Measurements from ENCODE around the gene SPON2.
A peak's percentile ranks its signal among the peaks of the same experiment; 100 is the strongest.

The SPON2 gene

DNA sequence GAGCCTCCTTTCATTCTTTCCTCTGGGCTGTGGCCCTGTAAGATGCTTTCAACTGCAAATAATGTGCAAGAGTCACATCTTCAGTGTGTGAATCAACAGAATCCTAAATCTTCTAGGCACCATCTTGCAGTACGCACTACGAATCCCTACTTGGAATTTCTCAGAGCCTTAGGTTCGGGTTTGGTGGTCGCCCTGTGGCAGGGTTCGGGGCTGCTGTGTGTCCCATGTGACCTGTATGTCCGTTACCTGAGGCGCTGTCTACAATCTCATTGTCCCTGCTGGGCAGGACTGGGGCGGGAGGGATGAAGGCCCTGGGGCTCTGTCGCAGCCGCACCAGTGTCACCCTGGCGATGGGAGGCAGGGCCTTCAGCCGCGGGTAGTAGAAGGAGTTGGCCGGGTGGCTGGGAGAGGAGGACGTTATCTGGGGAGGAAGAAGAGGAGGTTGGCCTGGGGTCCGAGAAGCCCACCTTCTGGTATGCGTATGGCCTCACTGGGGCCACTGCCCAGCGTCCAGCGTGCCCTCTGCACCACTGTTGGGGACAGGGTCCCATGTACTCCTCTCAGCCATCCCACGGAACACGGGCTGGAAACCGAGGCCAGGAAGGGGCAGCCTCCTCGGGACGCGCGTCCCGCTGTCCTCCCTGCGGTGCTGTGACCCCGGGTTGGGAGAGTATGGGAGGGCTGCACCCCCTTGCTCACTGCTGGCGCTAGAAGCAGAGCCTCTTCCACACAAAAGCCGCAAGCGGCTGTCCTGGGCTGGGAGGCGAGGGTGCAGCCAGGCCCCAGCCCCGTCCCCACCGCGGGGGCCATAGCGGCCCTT is 2.0 kb downstream of the SPON2 start:
- DNase-seq: no peak

DNA sequence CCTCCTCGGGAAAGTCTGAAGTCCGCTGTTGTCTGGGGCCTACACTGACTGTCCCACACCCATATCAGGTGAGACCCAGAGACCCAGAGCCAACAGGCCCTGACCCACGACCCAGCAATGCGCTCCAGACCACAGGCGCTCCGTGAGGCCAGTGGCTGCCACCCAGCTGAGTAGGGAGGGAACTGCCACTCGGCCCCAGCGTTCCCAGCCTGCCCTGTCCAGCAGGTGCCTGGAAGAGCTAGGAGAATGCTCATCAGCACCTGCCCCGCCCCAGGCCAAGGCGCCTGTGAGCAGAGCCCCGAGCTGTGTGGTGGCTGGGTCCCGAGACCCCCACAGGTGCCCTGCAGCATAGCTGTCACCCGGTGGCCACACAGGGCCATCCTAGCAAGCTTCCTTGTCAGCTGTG is 2.7 kb downstream of the SPON2 start:
- DNase-seq: no peak

- DNase-seq: no peak
These were observed 3.2 kb downstream of the SPON2 start for GRCh38 chr4:1169171-1169671.

DNA sequence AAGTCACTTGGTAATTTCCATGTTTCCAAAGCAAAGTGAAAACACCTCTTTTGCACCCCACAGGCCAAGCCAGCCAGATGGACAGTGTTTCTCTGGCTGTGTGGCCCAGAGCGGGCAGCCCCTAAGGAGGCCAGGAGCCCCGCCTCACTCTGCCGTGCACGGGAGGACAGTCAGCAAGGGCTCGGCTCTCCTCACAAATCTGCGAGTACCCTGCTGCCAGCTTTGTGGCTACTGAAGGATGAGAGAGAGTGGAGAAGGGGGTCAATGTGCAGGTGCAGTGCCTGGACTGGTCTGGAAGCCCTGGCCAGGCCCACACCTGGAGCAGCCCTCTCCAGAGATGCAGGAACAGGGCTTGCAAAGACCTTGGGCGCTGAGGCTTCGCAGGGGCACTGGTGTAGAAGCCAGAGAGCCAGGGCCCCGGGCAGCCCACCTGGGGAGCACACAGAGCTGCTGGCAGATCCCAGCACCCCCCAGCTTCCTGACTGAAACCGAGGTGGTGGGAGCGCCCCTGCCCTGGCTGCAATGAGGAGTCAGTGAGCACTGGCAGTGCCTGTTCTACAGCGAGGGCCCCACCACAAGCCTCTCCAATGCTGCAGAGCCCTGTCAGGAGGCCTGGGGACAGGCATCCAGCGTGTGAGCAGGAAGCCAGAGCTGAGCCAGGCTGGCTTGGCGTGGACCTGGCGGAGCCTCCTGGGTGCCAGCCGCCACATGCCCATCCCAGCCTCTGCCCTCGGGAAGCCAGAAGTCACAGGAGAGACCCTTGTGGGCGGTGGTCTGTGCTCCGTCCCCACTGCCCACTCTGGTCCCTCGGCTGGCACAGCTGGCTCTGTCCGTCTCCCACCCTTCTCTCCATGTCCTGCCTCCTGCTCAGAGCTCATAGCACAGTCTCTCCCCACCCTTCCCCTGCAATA is 3.9 kb downstream of the SPON2 start:
- no peak for DNase-seq

DNA sequence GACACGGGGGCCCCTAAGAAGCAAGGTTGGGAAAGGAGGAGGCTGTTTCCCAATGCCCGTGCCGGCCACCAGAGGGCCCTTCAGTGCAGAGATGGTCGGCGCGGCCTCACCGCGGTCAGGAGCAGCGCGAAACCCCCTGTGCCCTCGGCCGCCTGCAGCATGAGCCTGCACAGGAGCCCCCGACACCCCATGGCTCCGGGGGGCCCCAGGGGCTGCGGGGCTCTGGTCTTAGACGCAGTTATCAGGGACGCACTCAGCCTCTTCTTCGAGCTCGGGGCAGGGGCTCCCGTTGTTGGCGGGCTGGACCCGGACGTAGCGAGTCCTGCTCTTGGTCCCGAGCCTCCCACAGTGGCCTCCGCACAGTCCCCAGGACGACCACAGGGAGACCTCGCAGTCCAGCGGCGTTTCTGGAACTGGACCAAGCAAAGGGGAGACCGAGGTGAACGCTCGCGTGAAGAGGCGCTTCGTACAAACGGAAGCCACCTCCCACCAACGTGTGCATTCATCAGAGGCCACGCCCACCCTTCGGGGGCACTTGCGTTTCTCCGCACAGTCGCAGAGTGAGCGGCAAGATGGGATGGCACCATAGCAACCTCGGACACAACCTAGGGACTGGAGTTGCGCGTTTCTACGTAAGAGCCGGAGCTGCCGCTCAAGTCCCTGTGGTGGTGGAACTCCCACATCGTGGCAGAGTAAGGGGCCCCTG is 5.0 kb downstream of the SPON2 start:
- peak; percentile 92 for DNase-seq

DNA sequence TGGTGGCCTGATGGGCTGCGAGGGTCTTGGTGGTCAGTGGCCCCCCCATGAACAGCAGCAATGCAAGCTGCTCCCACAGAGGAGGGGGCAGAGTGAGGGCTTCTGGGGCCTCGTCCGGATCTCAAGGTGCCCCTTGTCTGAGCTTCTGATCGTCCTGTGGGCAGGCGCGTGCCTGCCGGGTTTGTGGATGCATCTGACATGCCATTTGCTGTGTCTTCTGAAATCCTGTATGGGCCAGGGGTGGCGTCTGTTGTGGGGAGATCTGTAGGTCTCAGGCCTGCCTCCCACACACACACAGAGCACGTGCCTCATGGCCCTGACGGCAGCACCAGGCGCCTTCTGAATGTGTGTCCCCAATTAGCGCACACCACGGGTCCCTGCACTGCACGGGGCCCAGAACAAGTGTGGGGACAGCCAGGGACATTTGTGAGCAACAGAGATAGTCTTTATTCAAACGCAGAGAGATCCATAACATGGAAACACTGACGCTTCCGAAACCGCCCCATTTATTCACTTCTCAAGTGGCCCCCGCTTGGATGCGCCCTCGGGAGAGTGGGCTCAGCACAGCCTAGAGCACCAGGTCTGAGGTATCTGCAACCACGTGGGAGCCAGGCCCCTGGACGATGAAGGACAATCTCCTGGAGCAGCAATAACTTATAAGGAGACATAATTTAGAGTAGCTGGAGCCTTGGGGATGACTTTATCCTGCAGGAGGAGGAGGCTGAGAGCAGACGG is 5.7 kb downstream of the SPON2 start:
- DNase-seq: no peak

GRCh38 chr4:1164956-1165545 is 7.3 kb downstream of the SPON2 start:
- no peak for DNase-seq

- DNase-seq: no peak
These were observed 7.9 kb downstream of the SPON2 start for GRCh38 chr4:1164444-1164843.

DNA sequence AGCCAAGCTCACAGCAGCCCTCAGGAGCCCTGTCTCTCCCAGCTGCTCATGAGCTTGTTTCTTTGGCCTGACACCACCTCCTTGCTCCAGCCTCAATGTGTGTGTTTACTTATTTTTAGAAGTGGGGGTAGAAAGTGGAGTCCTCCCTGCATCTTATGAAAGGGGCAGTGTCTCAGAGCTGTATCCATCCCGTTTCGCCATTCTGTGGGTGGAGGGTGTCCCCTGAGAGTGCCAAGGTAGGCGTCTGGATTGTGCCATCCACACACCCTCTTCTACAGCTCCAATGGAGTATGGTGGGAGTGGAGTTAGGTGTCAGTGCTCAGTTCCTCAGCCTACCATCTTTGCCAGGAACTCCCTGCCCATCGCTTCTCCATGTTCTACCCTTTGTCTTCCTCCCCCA is 8.3 kb downstream of the SPON2 start:
- no peak for DNase-seq

GRCh38 chr4:1160351-1160750 is 12.0 kb downstream of the SPON2 start:
- DNase-seq: no peak

- DNase-seq: no peak
These were observed 16.3 kb downstream of the SPON2 start for GRCh38 chr4:1156069-1156468.

- DNase-seq: no peak
These were observed 17.1 kb downstream of the SPON2 start for GRCh38 chr4:1155314-1155713.

GRCh38 chr4:1154523-1155182 is 17.7 kb downstream of the SPON2 start:
- no peak for DNase-seq

DNA sequence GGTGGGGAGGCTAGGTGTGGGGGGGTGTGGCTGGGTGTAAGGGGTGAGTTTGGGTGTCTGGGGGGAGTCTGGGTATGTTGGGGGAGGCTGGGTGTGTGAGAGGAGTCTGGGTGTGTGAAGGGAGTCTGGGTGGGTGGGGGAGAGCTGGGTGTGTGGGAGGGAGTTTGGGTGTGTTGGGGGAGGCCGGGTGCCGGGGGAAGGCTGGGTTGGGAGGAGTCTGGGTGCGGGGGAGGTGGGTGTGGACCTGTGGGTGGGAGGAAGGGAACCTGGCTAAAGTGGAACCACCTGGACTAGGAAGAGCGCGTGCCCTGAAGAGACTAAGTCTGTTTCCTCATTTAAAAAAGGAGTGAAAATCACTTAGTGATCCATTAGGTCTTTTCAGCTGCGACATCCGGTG is 18.3 kb downstream of the SPON2 start:
- DNase-seq: no peak

DNA sequence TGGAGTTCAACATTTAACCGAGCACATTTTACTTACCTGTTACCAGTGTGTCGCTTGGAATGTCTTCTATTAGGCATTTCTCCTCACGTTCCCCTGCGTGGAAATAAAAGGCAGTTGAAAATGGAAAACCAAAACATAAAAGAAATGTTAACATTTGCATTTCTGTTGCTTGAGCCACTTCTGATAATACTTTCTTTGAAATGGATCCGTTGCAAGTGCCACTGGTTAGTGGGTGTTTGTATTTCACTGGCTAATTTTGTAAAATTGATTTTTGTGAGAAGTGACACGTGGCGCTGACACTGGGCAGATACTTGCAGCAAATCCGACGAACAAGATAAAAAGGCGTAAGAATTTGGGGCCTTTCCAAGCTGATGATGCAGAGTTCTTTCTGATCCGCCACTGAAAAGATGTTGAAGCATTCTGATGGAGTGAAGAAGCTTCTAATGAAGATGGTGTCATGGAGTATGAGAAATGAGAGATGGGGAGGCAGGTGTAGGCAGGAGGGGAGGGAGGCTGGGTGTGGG is 18.8 kb downstream of the SPON2 start:
- no peak for DNase-seq

- DNase-seq: no peak
These were observed 20.1 kb downstream of the SPON2 start for GRCh38 chr4:1152290-1152689.

DNA sequence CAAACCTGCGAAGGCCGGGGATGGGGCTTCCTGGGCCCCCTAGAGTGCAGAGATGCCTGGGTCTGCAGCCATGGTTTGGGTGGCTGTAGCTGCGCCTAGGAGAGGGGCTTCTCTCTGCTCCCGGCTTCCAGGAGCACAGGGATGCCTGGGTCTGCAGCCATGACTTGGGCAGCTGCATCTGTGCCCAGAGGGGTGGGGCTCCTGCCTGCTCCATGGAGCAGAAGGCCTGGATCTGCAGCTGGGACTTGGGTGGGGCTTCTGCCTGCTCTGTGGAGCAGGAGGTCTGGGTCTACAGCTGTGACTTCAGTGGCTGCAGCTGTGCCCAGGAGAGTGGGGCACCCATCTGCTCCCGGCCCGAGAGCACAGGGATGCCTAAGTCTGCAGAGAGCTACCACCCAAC is 20.8 kb downstream of the SPON2 start:
- DNase-seq: no peak

- no peak for DNase-seq
These were observed 21.5 kb downstream of the SPON2 start for GRCh38 chr4:1150875-1151274.

GRCh38 chr4:1139860-1140259 is 32.5 kb downstream of the SPON2 start:
- no peak for DNase-seq

DNA sequence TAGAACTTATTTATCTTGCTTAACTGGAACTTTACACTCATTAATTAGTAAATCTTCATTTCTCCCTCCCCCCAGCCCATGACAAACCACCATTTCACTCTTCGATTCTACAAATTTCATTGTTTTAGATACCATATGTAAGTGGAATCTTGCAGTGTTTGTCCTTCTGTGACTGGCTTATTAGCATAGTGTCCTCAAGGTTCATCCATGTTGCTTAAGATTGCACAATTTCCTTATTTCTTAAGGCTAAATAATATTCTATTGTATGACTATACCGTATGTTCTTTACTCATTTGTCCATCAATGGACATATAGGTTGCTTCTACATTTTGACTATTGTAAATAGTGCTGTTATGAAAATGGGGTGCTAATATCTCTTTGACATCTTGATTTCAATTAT is 34.5 kb downstream of the SPON2 start:
- no peak for DNase-seq

DNA sequence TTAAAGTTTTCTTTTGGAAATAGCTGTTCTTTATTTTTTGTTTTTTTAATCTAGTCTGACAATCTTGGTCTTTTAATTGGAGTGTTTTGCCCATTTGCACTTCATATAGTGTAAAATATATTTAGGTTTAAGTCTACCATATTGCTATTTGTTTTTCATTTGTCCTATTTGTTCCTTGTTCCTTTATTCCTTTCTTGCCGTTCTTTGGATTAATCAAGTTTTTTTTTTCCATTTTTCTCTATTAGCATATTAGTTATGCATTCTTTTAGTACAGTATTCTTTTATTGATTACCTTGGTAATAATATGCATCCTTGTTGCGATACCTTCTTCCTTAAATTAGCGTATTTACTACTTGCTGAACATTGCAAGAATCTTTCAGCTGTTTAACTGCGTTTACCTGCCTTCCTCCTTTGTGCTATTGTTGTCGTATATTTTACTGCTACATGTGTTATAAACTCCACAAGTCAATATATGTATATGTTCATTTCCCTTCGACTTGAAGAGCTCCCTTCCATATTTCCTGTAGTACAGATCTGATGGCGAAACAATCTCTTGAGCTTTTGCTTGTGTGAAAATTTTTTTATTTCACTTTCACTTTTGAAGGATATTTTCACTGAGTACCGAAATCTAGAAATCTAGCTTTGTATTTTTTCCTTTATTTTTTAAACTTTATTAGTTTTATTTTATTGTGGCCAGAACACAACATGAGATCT is 35.2 kb downstream of the SPON2 start:
- peak; percentile 24 for DNase-seq
